ENCODE results near the gene APPL1. TPM values are rescaled to one million over a fixed set of nuclear protein-coding genes. Genes with fewer than 3 reads are reported as not detected.
A peak's percentile ranks its signal among the peaks of the same experiment; 100 is the strongest.

APPL1 gene
- total and polyA plus RNA-seq, 2 of the 4 experiments (the other 2 are of a cell fraction): 9.6 to 46.2 TPM

DNA sequence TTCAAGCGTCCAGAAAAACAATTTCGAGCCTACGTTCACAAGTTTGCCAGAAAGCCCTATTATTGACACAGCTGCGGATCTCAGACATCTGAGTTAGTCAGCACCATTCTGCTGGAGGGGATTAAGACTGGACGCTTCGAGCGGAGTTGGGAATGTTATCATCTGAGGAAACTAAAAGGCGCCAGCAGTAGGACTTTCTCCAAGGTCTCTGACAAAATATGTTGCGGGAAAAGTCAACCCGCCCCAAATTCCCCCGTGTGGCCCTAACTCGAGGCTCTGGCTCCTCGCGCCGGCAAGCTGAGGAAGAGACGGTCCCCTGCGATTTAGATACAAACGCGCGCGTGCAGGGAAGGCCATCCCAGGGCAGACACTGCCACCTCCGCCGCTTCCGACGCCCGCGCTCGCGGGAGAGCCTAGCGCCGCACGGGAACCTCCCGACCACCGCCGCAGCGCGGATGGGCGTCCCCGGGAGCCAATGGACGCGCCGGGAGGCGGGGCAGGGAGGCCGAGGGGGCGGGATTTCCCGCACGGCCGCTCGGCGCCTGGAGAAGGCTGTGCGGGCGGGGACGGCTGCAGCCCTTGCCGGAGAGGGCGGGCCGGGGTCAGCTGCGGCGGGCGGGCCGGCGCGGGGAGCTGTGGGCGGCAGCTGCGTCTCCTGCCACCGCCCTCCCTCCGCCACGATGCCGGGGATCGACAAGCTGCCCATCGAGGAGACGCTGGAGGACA lies at the start of gene APPL1 (continued):
- TF ChIP-seq SMC3 (IDR thresholded peaks at IDR 0.05; ENCODE audit: low read depth, low read length) (no peak), RAD21 (IDR thresholded peaks at IDR 0.05; ENCODE audit: low read length) (no peak), BHLHE40 (IDR thresholded peaks at IDR 0.05; ENCODE audit: low read depth, low read length) (peak; percentile 45; the same call in 1 of the 2 replicates), RFX5 (IDR thresholded peaks at IDR 0.05; ENCODE audit: low read depth, low read length) (no peak), POLR2A (IDR thresholded peaks at IDR 0.05; ENCODE audit: low read depth, low read length) (peak; percentile 49; the same call in 1 of the 2 replicates), MAFK (IDR thresholded peaks at IDR 0.05; ENCODE audit: low read depth, low read length) (no peak)

Data from IMR-90 (cell line).